Fibroblast of lung (primary cell): ENCODE data around the gene ZNF302.

Experiments used
- CTCF ChIP-seq, 2 donors: IDR thresholded peaks in 1 of 2; conservative IDR thresholded peaks in 1 of 2; 1 replicate in 1 of 2; 2 replicates in 1 of 2; pipeline ENCODE4 v1.5.1; 2011 to 2012; ENCODE audit warnings: low read length in 2 of 2, control low read depth in 1 of 2, inconsistent platforms in 1 of 2, low read depth in 1 of 2, mild to moderate bottlenecking in 1 of 2
- EZH2 ChIP-seq: IDR thresholded peaks from 2 replicates; pipeline ENCODE4 v1.5.1; 2012; ENCODE audit warnings: low read length, control low read depth, mild to moderate bottlenecking; ENCODE audit errors: missing control alignments

GRCh38 chr19:34671972-34672371 is 5.5 kb upstream of the ZNF302 start:
- TF ChIP-seq CTCF (conservative IDR thresholded peaks at IDR 0.05 in 1 of 2, IDR thresholded peaks at IDR 0.05 in 1 of 2; ENCODE audit: low read depth in 1 of 2, low read length in 2 of 2) (no peak), EZH2 (no peak)
